ENCODE measurements around the gene WDR72. TPM values are rescaled to one million over a fixed set of nuclear protein-coding genes. Genes with fewer than 3 reads are reported as not detected.

WDR72 gene
- total and polyA plus RNA-seq, 2 of the 8 experiments (the other 6 are each of a cell fraction or from before 2014, with no cell fraction given), result 1.2 to 1.9 TPM

- POLR2A ChIA-PET (ENCODE audit: partially characterized antibody), result no interaction called here
- H4K8ac ChIP-seq (ENCODE audit: extremely low read depth, insufficient read depth, low read length), result no peak overlapping the region
- no peak overlapping the region for H4K5ac ChIP-seq (ENCODE audit: insufficient read length, low read depth, low read length)
- H2BK12ac ChIP-seq (ENCODE audit: low read depth, low read length), result no peak overlapping the region
- H3K36me3 ChIP-seq (ENCODE audit: control insufficient read depth in 2 of 4, insufficient read depth in 4 of 4, low read length in 3 of 4), result no peaks in the 10 kb centered on the region
- H3K4me1 ChIP-seq (replicated peaks in 1 of 4; ENCODE audit: control insufficient read depth in 3 of 4, insufficient read depth in 4 of 4, low read length in 3 of 4), result no peaks in the 10 kb centered on the region
- H3K4ac ChIP-seq (replicated peaks; ENCODE audit: insufficient read length, low read depth, low read length), result no peak overlapping the region
- no peak overlapping the region for H2AK5ac ChIP-seq (ENCODE audit: low read depth, low read length)
- DNase-seq (ENCODE audit: low read depth in 1 of 2, low spot score in 2 of 2), result no peak
- H3K18ac ChIP-seq (ENCODE audit: extremely low read depth, low read length), result no peak overlapping the region
- H3K27ac ChIP-seq (ENCODE audit: low read depth, low read length), result no peak overlapping the region
- H3K4me3 ChIP-seq (ENCODE audit: extremely low read depth in 1 of 4, insufficient read depth in 2 of 4, low read depth in 3 of 4, low read length in 4 of 4), result no peak overlapping the region
- H2BK120ac ChIP-seq (replicated peaks; ENCODE audit: low read depth, low read length), result no peak overlapping the region
- no peaks in the 10 kb centered on the region for H3K23me2 ChIP-seq (ENCODE audit: low read depth, low read length)
- no peak overlapping the region for H3K23ac ChIP-seq (ENCODE audit: insufficient read length)
- no peaks in the 10 kb centered on the region for H3K79me2 ChIP-seq (ENCODE audit: control insufficient read depth in 1 of 2, insufficient read depth in 2 of 2, low read length in 2 of 2)
- H3K9me3 ChIP-seq (ENCODE audit: insufficient read depth in 2 of 2, low read depth in 1 of 2, low read length in 1 of 2), result no peaks in the 10 kb centered on the region
- H3K9ac ChIP-seq (replicated peaks in 1 of 4; ENCODE audit: extremely low read depth in 1 of 4, low read depth in 3 of 4, low read length in 3 of 4), result no peak overlapping the region
- H3K56ac ChIP-seq (replicated peaks; ENCODE audit: insufficient read length, low read depth, low read length), result no peak overlapping the region
- no peak overlapping the region for H3K14ac ChIP-seq (ENCODE audit: insufficient read length)
- no peak overlapping the region for H2AFZ ChIP-seq (ENCODE audit: low read length)
- FAIRE-seq, result no peak
- CTCF ChIA-PET (ENCODE audit: partially characterized antibody), result interaction anchor here (1.0 to 1.4 kb wide), 2 partner anchors 126 to 148 kb away, joined by 3 read pairs; no protein-coding TSS in a partner anchor
- H4K91ac ChIP-seq (replicated peaks; ENCODE audit: insufficient read length, low read length), result no peak overlapping the region
- H4K20me1 ChIP-seq (replicated peaks in 1 of 2; ENCODE audit: control insufficient read depth in 1 of 2, insufficient read depth in 2 of 2, low read length in 2 of 2), result no peaks in the 10 kb centered on the region
- no peak overlapping the region for H2BK20ac ChIP-seq (ENCODE audit: low read length)
- H2BK15ac ChIP-seq (ENCODE audit: low read length), result no peak overlapping the region
- no peak overlapping the region for H3K4me2 ChIP-seq (ENCODE audit: insufficient read depth in 1 of 2, low read depth in 2 of 2, low read length in 2 of 2)
- no peak overlapping the region for H2BK5ac ChIP-seq (ENCODE audit: low read depth, low read length)
- H3K79me1 ChIP-seq (ENCODE audit: low read depth, low read length), result no peaks in the 10 kb centered on the region
- H3K27me3 ChIP-seq (replicated peaks in 1 of 4; ENCODE audit: control insufficient read depth in 3 of 4, extremely low read depth in 1 of 4, insufficient read depth in 3 of 4, low read length in 3 of 4), result no peaks in the 10 kb centered on the region
- TF ChIP-seq NANOG (IDR thresholded peaks at IDR 0.05; ENCODE audit: insufficient read depth, low read depth, low read length, poor library complexity, severe bottlenecking) (no peak), ATF2 (IDR thresholded peaks at IDR 0.05; ENCODE audit: low read length) (no peak), EZH2 (IDR thresholded peaks at IDR 0.05; ENCODE audit: low read depth, low read length, severe bottlenecking) (no peak), RFX5 (IDR thresholded peaks at IDR 0.05; ENCODE audit: borderline replicate concordance, low read depth, low read length) (no peak)
These were observed 248.3 kb downstream of the WDR72 start for GRCh38 chr15:53511175-53511574.
